CD4-positive, alpha-beta T cell treated with Interleukin-17A for 1 hour (primary cell): Measurements from ENCODE around the gene DGKH.

Experiments used
- DNase-seq: peaks from one replicate; pipeline ENCODE4 v3.0.0-alpha.2; 2020

DGKH gene

DNA sequence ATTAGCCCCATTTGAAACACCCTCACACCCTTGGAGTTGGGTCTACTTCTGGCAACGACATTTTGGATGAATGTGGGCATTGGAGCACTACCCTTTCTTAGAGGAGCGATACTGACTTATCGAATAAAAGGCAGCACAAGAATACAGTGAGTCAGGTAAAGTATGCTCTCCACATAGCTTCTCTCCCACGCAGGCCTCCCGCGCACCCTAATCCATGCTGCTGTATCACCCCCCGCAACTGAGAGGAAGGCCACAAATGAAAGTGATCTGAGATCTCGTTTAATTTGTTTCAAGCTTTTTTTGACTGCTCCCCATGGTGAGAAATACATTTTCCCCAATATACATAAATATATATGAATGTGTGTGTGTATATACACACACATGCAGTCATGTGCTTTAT is 198.1 kb downstream of the DGKH start:
- no peak for DNase-seq

- DNase-seq, result no peak
Observed at GRCh38 chr13:42247883-42248282, 199.4 kb downstream of the DGKH start.

GRCh38 chr13:42255886-42256285 is 207.4 kb downstream of the DGKH start:
- DNase-seq, result no peak

- DNase-seq, result no peak
Observed at GRCh38 chr13:42258747-42259146, 210.3 kb downstream of the DGKH start.

DNA sequence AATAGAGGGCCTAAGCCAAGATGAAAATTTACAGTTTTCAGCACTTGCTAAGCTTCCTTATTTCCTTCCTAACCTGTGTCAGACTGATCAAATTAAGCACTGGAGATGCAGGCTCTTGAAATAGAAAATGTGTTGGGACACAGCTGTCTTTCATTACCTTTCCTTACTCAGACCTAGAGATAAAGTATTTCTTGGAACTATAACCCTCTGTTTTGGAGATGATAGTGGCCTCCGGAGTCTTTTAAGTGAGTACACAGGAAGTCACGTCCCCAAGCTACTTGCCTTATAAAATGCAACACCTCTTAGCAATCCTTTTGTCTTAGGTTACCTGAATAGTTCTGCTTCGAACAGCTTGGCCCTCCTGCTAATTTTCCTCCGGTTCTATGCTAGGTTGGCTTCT is 211.1 kb downstream of the DGKH start:
- no peak for DNase-seq

GRCh38 chr13:42260903-42261654 is 212.6 kb downstream of the DGKH start:
- DNase-seq, result no peak

GRCh38 chr13:42266473-42266872 is 218.0 kb downstream of the DGKH start:
- no peak for DNase-seq

- DNase-seq, result no peak
Observed at GRCh38 chr13:42270160-42270856, 221.9 kb downstream of the DGKH start.

DNA sequence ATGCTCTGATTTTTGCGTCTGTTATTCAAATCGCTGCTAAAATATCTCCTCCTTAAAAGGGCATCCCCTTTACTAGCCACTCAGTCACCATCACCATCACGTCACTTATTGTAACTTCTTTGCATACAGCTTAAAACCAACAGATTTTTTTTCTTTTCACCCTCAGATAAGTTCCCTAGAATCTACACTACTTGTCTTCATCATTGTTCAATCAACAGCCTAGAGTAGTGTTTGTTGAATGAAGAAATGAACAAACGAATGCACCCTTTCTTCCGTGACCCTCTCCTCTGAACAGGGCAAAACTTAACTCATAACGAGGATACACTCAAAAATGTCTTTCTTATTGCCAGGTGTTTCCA is 222.4 kb downstream of the DGKH start:
- DNase-seq, result no peak

DNA sequence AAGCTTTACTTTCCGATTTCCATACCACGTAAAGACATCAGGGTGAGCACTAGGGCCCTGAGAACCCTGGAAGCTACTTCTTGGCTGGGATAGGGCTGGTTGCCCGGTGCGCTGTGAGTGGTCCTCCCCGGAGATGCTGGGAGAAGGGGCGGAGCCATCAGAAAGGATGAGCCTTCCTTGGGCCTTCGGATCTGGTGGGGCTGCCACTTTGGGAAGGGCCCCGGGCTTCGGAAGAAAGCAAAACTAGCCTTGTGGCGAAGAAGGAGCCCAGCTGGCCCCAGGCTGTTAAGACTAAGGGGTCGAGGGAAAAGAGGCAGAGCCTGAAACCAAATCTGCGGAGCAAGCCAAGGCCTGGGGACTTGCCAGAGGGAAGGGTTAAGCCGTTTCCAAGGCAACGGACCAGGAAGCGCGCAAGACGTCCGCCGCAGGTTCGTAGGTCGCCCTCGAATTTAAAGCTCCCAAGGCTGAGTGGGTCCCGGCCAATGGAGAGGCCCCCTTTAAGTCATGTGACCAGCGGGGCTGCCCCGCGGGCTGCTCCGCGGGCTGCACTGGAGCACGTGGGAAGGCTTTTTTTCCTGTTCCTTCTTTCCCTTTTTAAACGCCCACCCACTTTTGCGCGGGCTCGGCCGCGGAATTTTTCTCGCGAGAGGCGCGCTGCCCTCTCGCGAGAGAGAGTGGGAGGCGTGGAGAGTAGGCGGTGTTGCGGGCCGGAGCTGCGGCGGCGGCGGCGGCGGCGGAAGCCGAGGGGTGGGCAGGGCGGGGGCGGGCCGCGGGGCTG is 223.1 kb downstream of the DGKH start:
- peak; percentile 98 for DNase-seq

DNA sequence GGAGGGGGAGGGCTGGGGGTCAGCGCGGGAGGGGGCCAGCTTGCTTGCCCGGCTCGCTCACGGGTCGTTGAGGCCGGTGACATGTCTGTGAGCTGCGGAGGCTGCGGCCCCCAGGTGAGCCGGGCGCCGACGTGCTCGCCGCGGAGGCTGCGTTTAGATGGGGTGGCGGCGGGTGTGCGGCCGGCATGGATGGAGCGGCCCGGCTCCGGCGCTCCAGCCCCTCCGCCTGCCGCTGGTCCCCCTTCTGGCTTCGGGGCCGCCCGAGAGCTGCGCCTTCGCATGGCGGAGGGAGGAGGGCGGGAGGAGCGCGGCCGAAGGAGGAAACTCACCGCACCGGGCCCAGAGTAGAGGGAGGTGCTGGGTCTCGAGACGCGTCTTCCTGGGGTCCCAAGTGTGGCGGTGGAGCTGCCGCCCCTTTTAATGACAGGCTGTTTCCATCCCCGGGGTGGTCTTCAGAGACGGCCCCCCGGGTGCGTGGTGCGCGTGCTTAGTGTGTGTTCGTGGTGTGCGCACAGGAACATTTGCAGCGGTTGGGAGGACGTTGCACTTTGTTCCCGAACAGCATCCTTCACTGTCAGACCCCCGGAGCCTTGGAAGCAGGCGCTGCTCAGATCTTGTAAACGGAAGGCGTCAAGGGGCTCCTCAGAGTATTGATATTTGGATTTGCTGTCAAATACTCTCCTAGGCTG is 223.8 kb downstream of the DGKH start, which contains the start of gene AKAP11:
Gene AKAP11 (plus strand): TSS at position 38 of the 689 bp plus-strand sequence. CDS start 14,197 bp downstream, outside the sequence.
- DNase-seq, result peak; percentile 51

- no peak for DNase-seq
Observed at GRCh38 chr13:42272804-42273175, 224.3 kb downstream of the DGKH start.

DNA sequence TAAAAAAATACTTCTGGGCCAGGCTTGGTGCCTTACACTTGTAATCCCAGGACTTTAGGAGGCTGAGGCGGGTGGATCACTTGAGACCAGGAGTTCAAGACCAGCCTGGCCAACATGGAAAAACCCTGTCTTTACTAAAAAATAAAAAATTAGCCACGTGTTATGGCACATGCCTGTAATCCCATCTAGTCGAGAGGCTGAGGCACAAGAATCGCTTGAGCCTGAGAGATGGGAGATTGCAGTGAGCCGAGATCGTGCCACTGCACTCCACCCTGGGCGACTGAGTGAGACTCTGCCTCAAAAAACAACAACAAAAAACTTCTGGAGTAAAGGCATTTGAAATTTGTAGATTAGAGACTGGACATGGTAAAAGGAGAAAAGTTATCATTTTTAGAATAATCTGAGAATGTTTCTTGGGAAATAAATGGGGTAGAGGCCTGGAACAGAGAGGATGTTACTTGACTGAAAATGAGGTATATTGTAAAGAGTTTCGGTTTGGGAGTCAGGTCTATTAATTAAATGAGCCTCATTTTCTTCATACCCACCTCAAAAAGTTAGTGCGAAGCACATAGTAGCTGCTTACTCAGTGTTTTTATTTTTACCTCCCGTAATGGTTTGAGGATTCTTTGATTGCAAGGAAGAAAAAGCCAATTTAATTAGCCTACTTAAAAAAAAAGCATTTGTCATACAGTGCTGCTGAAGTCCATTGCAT is 226.1 kb downstream of the DGKH start:
- no peak for DNase-seq

DNA sequence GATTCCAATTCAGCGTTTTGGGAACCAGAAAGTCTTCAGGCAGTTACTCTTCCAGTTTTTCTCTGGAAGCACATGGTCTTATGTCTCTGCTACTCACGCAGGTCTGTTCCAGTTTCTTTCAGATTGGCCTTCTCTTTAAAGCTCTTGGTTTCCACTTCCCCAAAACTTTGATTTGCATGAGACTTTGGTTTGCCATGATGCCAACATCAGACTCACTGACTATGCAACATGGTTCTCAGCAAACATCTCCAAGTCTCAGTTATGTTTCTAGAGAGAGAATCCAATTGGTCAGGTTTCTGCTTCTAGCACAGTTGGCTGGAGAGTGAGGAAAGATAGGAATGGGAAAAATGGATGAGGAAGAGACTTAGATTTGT is 226.6 kb downstream of the DGKH start:
- no peak for DNase-seq

DNA sequence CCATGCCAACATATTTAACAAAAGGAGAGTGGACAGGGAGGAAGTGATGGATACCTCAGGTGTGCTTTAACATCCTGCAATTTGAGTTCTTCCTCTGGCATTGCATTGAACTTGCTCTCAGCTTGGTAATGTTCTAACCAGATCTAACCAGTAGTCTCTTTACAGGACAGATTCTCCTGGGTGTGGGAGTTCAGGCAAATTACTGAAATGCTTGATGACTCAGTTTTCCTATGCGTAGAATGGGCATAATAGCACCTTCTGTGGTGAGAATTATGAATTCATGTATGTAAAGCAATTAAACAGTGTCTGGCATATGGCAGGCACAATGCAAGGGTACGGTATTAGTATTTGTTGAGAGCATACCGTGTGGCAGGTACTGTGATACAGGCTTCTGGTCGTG is 227.1 kb downstream of the DGKH start:
- DNase-seq, result no peak

GRCh38 chr13:42276683-42277082 is 228.2 kb downstream of the DGKH start:
- no peak for DNase-seq

- no peak for DNase-seq
Observed at GRCh38 chr13:42277618-42278276, 229.3 kb downstream of the DGKH start.

DNA sequence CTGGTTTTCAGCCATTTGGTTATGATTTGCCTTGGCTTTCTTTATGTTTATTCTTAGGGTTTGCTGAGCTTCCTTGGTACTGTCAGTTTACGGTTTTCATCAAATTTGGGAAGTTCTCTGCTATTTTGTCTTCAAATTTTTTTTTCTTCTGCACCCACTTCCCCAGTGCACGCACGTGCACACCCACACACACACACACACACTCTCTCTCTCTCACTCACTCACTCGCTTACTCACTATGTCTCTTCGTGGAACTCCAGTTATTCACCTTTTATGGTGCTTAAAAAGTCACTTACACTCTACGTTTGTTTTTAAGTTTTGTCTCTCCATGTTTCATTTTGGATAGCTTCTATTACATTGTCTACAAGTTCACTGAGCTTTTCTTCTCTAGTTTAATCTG is 230.6 kb downstream of the DGKH start:
- peak; percentile 35 for DNase-seq

DNA sequence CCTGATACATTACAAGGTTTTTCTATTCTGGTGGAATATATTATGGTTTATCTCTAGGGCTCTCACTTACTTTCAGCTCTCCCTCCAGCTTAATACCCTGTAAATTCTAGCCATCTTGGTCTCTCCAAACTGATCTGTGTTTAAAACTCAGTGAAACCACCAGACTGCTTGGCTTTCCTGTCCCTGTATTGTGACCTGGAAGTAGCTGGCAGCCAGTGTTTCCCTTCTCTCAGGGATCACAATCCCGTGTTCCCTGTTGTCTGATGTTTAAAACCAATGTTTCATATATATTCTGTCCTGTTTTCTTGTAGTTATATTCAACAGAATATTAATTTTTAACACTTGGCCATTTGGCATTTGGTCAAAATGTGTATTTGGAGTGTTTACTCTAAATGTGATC is 231.5 kb downstream of the DGKH start:
- DNase-seq, result no peak

DNA sequence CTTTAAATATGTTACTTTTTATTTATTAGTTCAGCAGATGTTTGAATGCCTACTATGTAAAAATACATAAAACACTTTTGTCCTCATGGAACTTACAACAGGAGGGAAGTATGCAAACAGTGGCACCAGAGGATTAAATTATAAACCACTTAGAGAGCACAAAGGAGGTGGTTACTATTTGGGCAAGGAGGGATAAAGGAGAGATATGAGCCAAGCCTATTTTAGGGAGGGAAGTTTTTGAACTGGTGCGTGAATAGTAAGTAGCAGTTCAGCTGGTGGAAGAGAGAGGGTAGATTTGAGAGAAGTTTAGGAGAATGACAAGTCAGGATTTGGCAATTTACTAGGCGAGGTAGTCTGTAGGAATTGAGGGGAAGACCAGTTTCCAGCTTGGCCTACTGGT is 232.1 kb downstream of the DGKH start:
- no peak for DNase-seq

DNA sequence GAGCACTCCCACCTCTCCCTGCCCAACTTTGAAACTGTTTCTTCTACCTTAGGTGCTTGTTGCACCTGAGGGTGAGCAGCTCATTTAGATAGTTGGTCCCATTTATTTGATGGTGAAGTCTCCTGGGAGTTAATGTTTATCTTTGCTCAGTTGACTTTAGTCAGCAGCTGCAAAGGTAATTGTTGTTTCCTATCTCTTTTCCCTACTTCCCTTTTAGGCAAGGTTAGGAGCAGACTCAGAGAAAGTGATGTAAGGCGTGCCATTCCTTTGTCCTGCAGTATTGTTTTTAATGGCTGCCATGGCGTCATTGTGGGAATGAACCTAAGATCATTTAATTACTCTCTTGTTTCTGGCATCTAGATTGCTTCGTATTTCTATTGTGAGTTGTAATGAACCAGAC is 235.1 kb downstream of the DGKH start:
- no peak for DNase-seq

DNA sequence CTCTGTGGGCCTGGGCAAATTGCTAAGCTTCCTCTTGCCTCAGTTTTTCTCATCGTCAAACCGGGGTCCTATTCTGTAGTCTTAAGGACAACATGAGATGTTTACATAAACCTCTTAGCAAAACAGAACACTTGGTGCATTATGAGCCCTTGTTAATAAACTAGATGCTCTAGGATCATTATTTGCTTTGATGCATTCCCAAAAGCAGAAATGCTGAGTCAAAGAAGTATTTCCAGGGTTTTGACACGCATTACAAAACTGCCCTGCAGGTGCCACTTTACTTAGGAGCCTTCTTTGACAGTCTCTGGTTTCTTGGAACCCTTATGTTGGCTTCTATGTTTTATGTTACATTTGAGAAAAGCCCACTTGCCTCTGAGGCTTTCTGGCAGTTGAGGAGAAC is 235.6 kb downstream of the DGKH start:
- DNase-seq, result no peak
